Measurements from ENCODE around the gene ZNF784.
"Not testable (repeated sequence)": the region's sequence is repeated elsewhere in the genome, so short reads cannot be mapped to it uniquely, and the experiment has no call there.

Gene ZNF784

DNA sequence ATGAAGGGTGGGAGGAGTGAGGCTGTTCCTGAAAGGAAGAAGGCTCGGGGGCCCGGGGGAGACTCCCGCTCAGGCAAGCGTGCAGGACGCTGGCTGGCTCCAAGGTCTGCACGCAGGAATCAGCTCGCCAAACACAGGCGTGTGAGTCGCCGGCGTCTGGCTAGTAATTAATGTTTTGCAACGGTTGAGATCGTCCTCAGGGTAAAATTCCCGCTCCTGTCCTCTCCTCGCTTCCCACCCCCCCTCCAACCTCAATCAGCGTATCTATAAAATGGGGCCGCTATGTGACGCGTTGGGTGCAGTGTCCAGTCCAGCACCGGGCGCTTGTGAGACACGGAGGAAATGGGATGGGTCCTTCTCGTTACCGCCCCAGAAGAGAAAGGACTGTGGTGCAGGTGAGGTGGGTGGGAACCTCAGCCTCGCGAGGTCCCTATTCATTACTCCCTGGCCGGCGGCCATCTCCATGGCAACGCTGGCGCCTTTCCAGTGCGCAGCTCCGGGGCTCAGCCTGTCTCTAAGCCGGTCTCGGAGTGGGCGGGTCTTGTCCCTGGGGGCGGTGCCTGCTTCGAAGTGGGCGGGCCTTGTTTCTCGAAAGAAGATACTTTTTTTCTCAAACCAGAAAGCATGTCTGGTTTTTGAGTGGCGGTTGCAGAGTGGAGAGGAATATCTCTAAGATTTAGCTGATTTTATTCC lies 37.2 kb downstream of the ZNF784 start:
- H3K4me3 ChIP-seq (ENCODE audit: low read depth, low read length), result peak overlapping the region; percentile 21

GRCh38 chr19:55585658-55586339 lies 38.6 kb downstream of the ZNF784 start:
- H3K4me3 ChIP-seq (ENCODE audit: low read depth, low read length), result peak overlapping the region; percentile 28

DNA sequence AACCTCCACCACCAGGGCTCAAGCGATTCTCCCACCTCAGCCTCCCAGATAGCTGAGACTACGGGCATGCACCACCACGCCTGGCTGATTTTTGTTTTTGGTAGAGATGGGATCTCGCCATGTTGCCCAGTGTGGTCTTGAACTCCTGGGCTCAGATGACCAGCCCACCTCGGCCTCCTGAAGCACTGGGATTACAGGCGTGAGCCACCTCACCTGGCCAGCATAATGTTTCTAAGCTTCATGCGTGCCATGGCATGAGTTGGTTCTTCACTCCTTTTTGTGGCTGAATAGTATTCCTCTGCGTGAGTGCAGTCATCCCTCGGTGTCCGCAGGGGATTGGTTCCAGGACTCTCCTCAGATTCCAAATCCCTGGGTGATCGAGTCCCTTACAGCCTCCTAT lies 39.5 kb downstream of the ZNF784 start:
- H3K4me3 ChIP-seq (ENCODE audit: low read depth, low read length), result no peak overlapping the region

DNA sequence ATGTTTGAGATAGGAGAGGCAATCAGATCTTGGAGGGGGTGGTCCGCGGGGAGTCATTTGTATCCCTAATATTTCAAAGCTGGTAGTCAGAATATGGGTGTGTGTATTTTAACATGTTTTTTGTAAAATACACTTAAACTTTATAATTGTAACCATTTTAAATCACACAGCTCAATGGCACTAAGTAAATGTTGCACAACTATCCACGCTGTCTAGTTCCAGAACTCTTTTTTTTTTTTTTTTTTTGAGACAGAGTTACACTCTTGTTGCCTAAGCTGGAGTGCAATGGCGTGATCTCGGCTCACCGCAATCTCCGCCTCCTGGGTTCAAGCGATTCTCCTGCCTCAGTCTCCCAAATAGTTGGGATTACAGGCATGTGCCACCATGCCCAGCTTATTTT lies 40.5 kb downstream of the ZNF784 start:
- not testable (repeated sequence) for H3K4me3 ChIP-seq (ENCODE audit: low read depth, low read length)

DNA sequence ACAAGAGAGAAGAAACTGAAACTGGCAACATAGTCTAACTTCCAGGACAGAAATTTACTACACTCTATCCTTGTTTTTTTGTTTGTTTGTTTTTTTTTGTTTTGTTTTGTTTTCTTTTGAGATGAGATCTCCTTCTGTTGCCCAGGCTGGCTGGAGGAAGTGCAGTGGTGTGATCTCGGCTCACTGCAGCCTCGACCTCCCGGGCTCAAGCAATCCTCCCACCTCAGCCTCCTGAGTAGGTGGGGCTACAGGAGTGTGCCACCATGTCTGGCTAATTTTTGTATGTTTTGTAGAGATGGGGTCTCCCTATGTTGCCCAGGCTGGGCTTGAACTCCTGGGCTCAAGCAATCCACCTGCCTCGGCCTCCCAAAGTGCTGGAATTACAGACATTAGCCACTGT lies 42.1 kb downstream of the ZNF784 start:
- not testable (repeated sequence) for H3K4me3 ChIP-seq (ENCODE audit: low read depth, low read length)

DNA sequence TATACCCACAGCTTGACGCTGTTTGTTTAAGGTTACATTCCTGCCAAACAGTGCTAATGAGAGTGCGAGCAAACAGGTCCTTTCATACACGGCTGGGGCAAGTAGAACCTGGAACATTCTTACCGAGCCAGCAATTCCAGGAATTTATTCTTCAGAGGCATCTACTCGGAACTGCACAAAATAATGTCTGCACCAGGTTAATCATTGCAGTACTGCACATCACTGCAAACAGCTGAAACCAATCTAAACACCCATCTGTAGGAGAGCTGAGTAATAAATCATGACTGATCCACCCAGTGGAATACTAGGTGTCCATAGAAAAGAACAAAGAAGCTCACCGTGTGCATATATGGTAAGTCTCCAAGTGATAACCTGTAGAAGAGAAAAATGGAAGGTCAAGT lies 42.5 kb downstream of the ZNF784 start:
- no peak overlapping the region for H3K4me3 ChIP-seq (ENCODE audit: low read depth, low read length)

- H3K4me3 ChIP-seq (ENCODE audit: low read depth, low read length), result peak overlapping the region; percentile 20
Observed at GRCh38 chr19:55581145-55581822, 43.1 kb downstream of the ZNF784 start.

DNA sequence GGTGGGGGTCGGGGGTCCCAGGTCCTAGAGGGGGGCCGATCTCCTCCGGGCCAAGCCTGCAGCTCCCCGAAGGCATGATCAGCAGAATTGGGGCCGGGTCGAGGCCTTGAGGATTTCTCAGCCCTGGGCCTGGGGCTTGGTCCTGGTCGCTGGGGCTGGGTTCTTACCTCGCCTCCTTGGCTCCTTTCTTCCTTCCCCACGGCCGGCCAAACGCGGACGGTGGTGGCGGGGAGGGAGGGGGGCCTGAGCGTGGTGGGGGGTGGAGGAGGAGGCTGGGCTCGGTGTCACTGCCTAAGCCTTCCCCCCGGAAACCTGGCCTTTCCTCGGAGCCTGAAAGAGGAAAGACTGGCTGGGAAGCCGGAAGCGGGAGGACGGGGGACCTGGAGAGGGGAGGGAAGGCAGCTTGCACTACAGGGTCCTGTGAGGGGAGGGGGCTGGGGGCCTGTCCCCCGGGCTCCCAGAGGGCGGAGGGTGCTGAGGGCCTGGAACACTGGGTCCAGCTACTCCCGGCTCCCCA lies 43.7 kb downstream of the ZNF784 start, which contains the start of gene ZNF579:
Gene ZNF579 (minus strand): TSS at position 221 of the 517 bp plus-strand sequence. CDS start 1,209 bp downstream, outside the sequence.
- peak within 1 kb of the TSS; percentile 74 for H3K4me3 ChIP-seq (ENCODE audit: low read depth, low read length)

DNA sequence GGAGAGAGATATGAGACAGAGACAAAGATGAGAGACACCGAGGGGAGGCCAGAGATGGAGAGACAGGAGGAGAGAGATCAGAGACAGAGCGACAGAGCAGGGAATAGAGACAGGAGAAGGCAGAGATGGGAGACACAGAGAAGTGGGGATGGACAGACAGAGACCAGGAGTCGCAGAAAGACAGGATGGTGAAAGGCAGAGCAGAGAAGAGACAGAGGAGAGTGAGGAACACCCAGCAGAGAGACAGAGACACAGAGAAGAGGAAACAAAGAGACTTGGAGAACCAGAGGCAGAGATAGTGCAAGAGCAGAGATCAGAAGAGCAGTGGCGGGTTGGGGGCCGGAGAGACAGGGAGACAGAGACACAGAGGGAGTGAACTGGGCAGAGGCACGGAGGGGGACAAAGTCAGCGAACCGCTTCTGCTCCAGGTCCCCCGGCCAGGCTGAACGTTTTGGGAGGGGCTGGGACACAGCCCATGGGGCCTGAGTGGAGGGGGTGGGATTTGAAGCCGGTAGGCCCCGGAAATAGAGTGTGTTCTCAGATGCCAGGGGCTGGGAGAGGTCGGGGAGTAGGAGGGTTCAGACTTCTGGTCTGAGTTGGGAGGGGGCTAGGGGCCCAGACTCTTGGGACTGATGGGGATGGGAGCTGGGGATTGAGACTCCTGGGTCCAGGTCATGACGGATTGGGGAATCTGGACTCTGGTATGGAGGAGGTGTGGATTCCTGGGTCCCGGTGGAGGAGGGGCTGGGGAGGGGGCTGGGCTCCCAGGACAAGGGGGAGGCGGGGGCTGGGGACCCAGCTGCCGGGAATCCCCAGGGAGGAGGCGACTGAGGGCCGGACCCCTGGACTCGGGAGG lies 44.4 kb downstream of the ZNF784 start:
- peak overlapping the region; percentile 74 for H3K4me3 ChIP-seq (ENCODE audit: low read depth, low read length)

GRCh38 chr19:55578761-55579747 lies 45.3 kb downstream of the ZNF784 start:
- peak overlapping the region; percentile 74 for H3K4me3 ChIP-seq (ENCODE audit: low read depth, low read length)

GRCh38 chr19:55578031-55578760 lies 46.2 kb downstream of the ZNF784 start:
- no peak overlapping the region for H3K4me3 ChIP-seq (ENCODE audit: low read depth, low read length)

DNA sequence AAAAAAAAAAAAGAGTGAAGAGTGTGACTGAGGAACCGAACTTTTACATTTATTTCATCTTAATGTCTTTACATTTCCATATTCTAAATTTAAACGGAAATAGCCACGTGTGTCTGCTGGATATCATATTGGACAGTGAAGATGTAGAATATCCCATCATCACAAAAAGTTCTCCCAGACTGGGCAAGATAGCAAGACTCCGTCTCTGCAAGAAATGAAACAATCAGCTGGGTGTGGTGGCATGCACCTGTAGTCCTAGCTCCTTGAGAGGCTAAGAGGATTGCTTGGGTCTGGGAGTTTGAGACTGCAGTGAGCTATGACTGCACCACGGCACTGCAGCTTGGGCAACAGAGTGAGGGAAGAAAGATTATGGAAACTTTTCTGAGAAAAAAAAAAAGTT lies 47.6 kb downstream of the ZNF784 start:
- H3K4me3 ChIP-seq (ENCODE audit: low read depth, low read length), result no peak overlapping the region

DNA sequence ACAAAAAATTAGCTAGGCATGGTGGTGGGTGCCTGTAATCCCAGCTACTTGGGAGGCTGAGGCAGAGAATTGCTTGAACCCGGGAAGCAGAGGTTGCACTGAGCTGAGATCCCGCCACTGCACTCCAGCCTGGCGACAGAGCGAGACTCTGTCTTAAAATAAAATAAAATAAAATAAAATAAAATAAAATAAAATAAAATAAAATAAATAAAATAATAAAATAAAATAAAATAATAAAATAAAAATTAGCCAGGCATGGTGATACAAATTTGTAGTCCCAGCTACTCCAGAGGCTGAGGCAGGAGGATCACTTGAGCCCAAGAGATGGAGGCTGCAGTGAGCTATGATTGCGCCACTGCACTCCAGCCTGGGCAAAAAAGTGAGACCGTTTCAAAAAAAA lies 50.4 kb downstream of the ZNF784 start:
- H3K4me3 ChIP-seq (ENCODE audit: low read depth, low read length), result not testable (repeated sequence)

All from iPS-11a (cell line).